ENCODE data around the gene PHACTR4.
"Not testable (repeated sequence)": the region's sequence is repeated elsewhere in the genome, so short reads cannot be mapped to it uniquely, and the experiment has no call there.

The PHACTR4 gene

DNA sequence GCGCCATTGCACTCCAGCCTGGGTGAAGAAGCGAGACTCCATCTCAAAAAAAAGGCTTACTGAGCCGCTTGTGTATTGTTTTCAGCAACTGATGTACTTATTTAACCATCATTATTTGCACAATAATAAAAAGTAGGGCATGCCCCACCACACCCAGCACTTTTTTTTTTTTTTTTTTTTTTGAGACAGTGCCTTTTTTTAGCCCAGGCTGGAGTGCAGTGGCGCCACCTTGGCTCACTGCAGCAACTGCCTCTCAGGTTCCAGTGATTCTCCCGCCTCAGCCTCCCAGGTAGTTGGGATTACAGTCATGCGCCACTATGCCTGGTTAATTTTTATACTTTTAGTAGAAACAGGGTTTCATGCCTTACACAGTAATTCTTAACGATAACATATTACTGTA, 171.1 kb downstream of the PHACTR4 start:
- Histone ChIP-seq H3K79me1 (replicated peaks; ENCODE audit: low read length, poor library complexity, severe bottlenecking) (no peaks in the 10 kb centered on the region), H3K14ac (ENCODE audit: low read length in 2 of 2) (no peak overlapping the region), H3K23ac (ENCODE audit: low read length in 2 of 2) (no peak overlapping the region)

DNA sequence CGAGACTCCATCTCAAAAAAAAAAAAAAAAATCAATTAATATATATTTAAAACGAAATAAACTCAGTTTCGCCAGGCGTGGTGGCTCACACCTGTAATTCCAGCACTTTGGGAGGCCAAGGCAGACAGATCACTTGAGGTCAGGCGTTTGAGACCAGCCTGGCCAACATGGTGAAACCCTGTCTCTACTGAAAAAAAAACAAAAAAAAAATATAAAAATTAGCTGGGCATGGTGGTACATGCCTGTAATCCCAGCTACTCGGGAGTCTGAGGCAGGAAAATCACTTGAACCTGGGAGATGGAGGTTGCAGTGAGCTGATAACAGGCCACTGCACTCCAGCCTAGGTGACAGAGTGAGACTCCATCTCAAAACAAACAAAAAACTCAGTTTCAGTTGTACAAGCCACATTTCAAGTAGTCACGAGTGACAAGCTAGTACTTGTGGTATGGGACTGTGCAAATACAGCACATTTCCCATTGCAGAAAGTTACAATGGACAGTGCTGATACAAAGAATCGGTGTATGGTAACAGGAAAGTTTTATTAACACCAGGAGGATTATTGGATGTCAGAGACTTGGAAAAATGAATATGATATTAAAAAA, 172.0 kb downstream of the PHACTR4 start:
- not testable (repeated sequence) for H3K4me3 ChIP-seq (ENCODE audit: insufficient read depth in 1 of 2, low read depth in 1 of 2, low read length in 2 of 2); H4K8ac ChIP-seq (ENCODE audit: low read length); H3K27me3 ChIP-seq (ENCODE audit: control insufficient read depth in 1 of 2, insufficient read depth in 1 of 2, low read length in 2 of 2); H3K4me2 ChIP-seq (ENCODE audit: low read length, poor library complexity, severe bottlenecking); H3K18ac ChIP-seq (ENCODE audit: low read depth in 1 of 2, low read length in 2 of 2); H3K27ac ChIP-seq (ENCODE audit: low read length, poor library complexity, severe bottlenecking); H3K4ac ChIP-seq (ENCODE audit: low read depth in 1 of 2, low read length in 2 of 2); H3K9ac ChIP-seq (ENCODE audit: low read length); H2BK12ac ChIP-seq (ENCODE audit: low read length in 2 of 2); H2BK15ac ChIP-seq (ENCODE audit: low read depth, poor library complexity, severe bottlenecking); H3K9me3 ChIP-seq (ENCODE audit: control insufficient read depth, low read length); H2BK5ac ChIP-seq (ENCODE audit: low read depth, low read length, poor library complexity, severe bottlenecking); H3K79me1 ChIP-seq (replicated peaks; ENCODE audit: low read length, poor library complexity, severe bottlenecking); H4K91ac ChIP-seq (ENCODE audit: low read length); H3K4me1 ChIP-seq (ENCODE audit: control insufficient read depth, insufficient read depth, low read depth, low read length); H2AK5ac ChIP-seq (ENCODE audit: low read length, severe bottlenecking); DNase-seq; H3K23ac ChIP-seq (ENCODE audit: low read length in 2 of 2); H2AFZ ChIP-seq (ENCODE audit: low read depth, low read length); H3K14ac ChIP-seq (ENCODE audit: low read length in 2 of 2); H2BK120ac ChIP-seq (ENCODE audit: low read depth, low read length)
- 94% methylated on average over 7 of the region's 8 CpGs for WGBS
- H3K36me3 ChIP-seq (ENCODE audit: control insufficient read depth in 1 of 2, insufficient read depth in 2 of 2, low read depth in 1 of 2, low read length in 2 of 2): peaks cover 20 to 21% of the 10 kb centered on the region in 2 experiments

More for the DNA sequence above, 171.1 kb downstream of the PHACTR4 start:
- Histone ChIP-seq H2BK15ac (ENCODE audit: low read depth, poor library complexity, severe bottlenecking) (no peak overlapping the region), H3K9ac (ENCODE audit: low read length) (no peak overlapping the region), H3K27ac (ENCODE audit: low read length, poor library complexity, severe bottlenecking) (no peak overlapping the region), H3K9me3 (ENCODE audit: control insufficient read depth, low read length) (no peaks in the 10 kb centered on the region), H3K18ac (ENCODE audit: low read depth in 1 of 2, low read length in 2 of 2) (no peak overlapping the region), H3K36me3 (ENCODE audit: control insufficient read depth in 1 of 2, insufficient read depth in 2 of 2, low read depth in 1 of 2, low read length in 2 of 2) (peaks cover 29% of the 10 kb centered on the region in 2 experiments), H3K4me1 (ENCODE audit: control insufficient read depth, insufficient read depth, low read depth, low read length) (no peaks in the 10 kb centered on the region), H2AK5ac (ENCODE audit: low read length, severe bottlenecking) (no peak overlapping the region), H2BK12ac (ENCODE audit: low read length in 2 of 2) (no peak overlapping the region), H2BK120ac (ENCODE audit: low read depth, low read length) (no peak overlapping the region), H2AFZ (ENCODE audit: low read depth, low read length) (no peak overlapping the region), H3K4me3 (ENCODE audit: insufficient read depth in 1 of 2, low read depth in 1 of 2, low read length in 2 of 2) (no peak overlapping the region), H3K4ac (ENCODE audit: low read depth in 1 of 2, low read length in 2 of 2) (no peak overlapping the region), H4K91ac (ENCODE audit: low read length) (no peak overlapping the region), H3K4me2 (ENCODE audit: low read length, poor library complexity, severe bottlenecking) (no peak overlapping the region), H3K27me3 (ENCODE audit: control insufficient read depth in 1 of 2, insufficient read depth in 1 of 2, low read length in 2 of 2) (no peaks in the 10 kb centered on the region), H4K8ac (ENCODE audit: low read length) (no peak overlapping the region), H2BK5ac (ENCODE audit: low read depth, low read length, poor library complexity, severe bottlenecking) (no peak overlapping the region)
- no peak for DNase-seq
- 78% methylated on average over 4 of the region's 7 CpGs for whole genome bisulfite sequencing

DNA sequence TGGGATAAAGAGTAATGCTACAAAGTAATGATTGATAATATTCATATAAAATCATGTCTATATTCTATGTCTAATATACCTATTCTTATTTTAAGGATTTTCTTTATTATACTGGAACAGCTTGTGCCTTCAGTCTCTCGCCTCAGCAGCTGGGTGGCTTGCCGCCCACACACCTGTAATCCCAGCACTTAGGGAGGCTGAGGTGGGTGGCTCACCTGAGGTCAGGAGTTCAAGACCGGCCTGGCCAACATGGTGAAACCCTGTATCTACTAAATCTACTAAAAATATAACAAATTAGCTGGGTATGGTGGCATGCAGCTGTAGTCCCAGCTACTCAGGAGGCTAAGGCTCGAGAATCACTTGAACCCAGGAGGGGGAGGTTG, 175.7 kb downstream of the PHACTR4 start:
- Histone ChIP-seq H3K14ac (ENCODE audit: low read length in 2 of 2) (no peak overlapping the region), H3K4me2 (ENCODE audit: low read length, poor library complexity, severe bottlenecking) (no peak overlapping the region), H2BK15ac (ENCODE audit: low read depth, poor library complexity, severe bottlenecking) (no peak overlapping the region), H2BK5ac (ENCODE audit: low read depth, low read length, poor library complexity, severe bottlenecking) (no peak overlapping the region), H3K4ac (ENCODE audit: low read depth in 1 of 2, low read length in 2 of 2) (no peak overlapping the region), H3K79me1 (replicated peaks; ENCODE audit: low read length, poor library complexity, severe bottlenecking) (no peaks in the 10 kb centered on the region), H3K27ac (ENCODE audit: low read length, poor library complexity, severe bottlenecking) (no peak overlapping the region), H3K36me3 (ENCODE audit: control insufficient read depth in 1 of 2, insufficient read depth in 2 of 2, low read depth in 1 of 2, low read length in 2 of 2) (no peaks in the 10 kb centered on the region), H2BK120ac (ENCODE audit: low read depth, low read length) (no peak overlapping the region), H3K23ac (ENCODE audit: low read length in 2 of 2) (no peak overlapping the region), H2BK12ac (ENCODE audit: low read length in 2 of 2) (no peak overlapping the region), H3K18ac (ENCODE audit: low read depth in 1 of 2, low read length in 2 of 2) (no peak overlapping the region), H2AFZ (ENCODE audit: low read depth, low read length) (no peak overlapping the region), H3K9ac (ENCODE audit: low read length) (no peak overlapping the region), H4K91ac (ENCODE audit: low read length) (no peak overlapping the region), H3K4me1 (ENCODE audit: control insufficient read depth, insufficient read depth, low read depth, low read length) (no peaks in the 10 kb centered on the region), H3K9me3 (ENCODE audit: control insufficient read depth, low read length) (no peaks in the 10 kb centered on the region), H3K27me3 (ENCODE audit: control insufficient read depth in 1 of 2, insufficient read depth in 1 of 2, low read length in 2 of 2) (no peaks in the 10 kb centered on the region), H3K4me3 (ENCODE audit: insufficient read depth in 1 of 2, low read depth in 1 of 2, low read length in 2 of 2) (no peak overlapping the region), H4K8ac (ENCODE audit: low read length) (no peak overlapping the region), H2AK5ac (ENCODE audit: low read length, severe bottlenecking) (no peak overlapping the region)
- no peak for DNase-seq
- WGBS: 100% methylated on average over 3 of the region's 4 CpGs

DNA sequence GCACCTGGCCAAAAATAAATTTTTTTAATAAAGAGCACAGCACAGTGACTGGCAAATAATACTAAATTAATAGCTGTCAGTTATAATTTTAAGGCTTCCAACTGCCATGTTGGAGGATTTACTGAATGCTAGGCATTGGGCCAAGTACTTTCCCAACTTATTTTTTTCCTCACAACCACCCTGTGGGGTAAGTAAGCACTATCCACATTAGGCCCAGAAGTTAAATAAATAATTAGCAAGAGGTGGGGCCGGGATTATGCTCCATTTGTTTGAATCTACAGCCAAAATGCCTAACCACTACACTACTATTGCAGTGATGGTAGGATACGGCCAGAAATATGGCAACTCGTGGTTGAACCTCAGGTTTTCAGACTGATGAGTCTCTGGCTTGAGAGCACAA, 178.8 kb downstream of the PHACTR4 start:
- Histone ChIP-seq H2BK12ac (ENCODE audit: low read length in 2 of 2) (no peak overlapping the region), H2AFZ (ENCODE audit: low read depth, low read length) (no peak overlapping the region), H3K18ac (ENCODE audit: low read depth in 1 of 2, low read length in 2 of 2) (no peak overlapping the region), H3K4me3 (ENCODE audit: insufficient read depth in 1 of 2, low read depth in 1 of 2, low read length in 2 of 2) (no peak overlapping the region), H4K91ac (ENCODE audit: low read length) (no peak overlapping the region), H3K14ac (ENCODE audit: low read length in 2 of 2) (no peak overlapping the region), H3K4me1 (ENCODE audit: control insufficient read depth, insufficient read depth, low read depth, low read length) (peaks cover 3% of the 10 kb centered on the region), H3K9ac (ENCODE audit: low read length) (no peak overlapping the region), H3K4ac (ENCODE audit: low read depth in 1 of 2, low read length in 2 of 2) (no peak overlapping the region), H3K4me2 (ENCODE audit: low read length, poor library complexity, severe bottlenecking) (no peak overlapping the region), H3K27ac (ENCODE audit: low read length, poor library complexity, severe bottlenecking) (no peak overlapping the region), H2BK120ac (ENCODE audit: low read depth, low read length) (no peak overlapping the region), H3K27me3 (ENCODE audit: control insufficient read depth in 1 of 2, insufficient read depth in 1 of 2, low read length in 2 of 2) (no peaks in the 10 kb centered on the region), H3K36me3 (ENCODE audit: control insufficient read depth in 1 of 2, insufficient read depth in 2 of 2, low read depth in 1 of 2, low read length in 2 of 2) (no peaks in the 10 kb centered on the region), H2BK15ac (ENCODE audit: low read depth, poor library complexity, severe bottlenecking) (no peak overlapping the region), H2AK5ac (ENCODE audit: low read length, severe bottlenecking) (no peak overlapping the region), H4K8ac (ENCODE audit: low read length) (no peak overlapping the region), H3K79me1 (replicated peaks; ENCODE audit: low read length, poor library complexity, severe bottlenecking) (no peaks in the 10 kb centered on the region), H3K23ac (ENCODE audit: low read length in 2 of 2) (no peak overlapping the region), H2BK5ac (ENCODE audit: low read depth, low read length, poor library complexity, severe bottlenecking) (no peak overlapping the region), H3K9me3 (ENCODE audit: control insufficient read depth, low read length) (no peaks in the 10 kb centered on the region)
- no peak for DNase-seq
- WGBS: 100% methylated on average over 3 of the region's 3 CpGs

Data from mesenchymal stem cell (in vitro differentiated cells and primary cell).